Colonic mucosa (tissue), 4 donors: ENCODE measurements around the gene PDE1C. TPM values are rescaled to one million over a fixed set of nuclear protein-coding genes. Genes with fewer than 3 reads are reported as not detected.

Experiments
- DNase-seq: peaks from one replicate; pipeline ENCODE4 v3.0.0-alpha.2; 2020
- H3K27ac ChIP-seq: fragments of 200-600 bp; one replicate; pipeline ENCODE4 v1.8.0; 2021
- H3K27me3 ChIP-seq: fragments of 200-600 bp; one replicate; pipeline ENCODE4 v1.8.0; 2021
- H3K36me3 ChIP-seq: fragments of 200-600 bp; one replicate; pipeline ENCODE4 v1.8.0; 2021
- H3K4me1 ChIP-seq: fragments of 200-600 bp; one replicate; pipeline ENCODE4 v1.8.0; 2021; ENCODE audit warnings: mild to moderate bottlenecking
- H3K4me3 ChIP-seq: fragments of 200-600 bp; one replicate; pipeline ENCODE4 v1.8.0; 2021
- H3K9ac ChIP-seq, 2 donors: one replicate each; pipeline ENCODE4 v1.7.0; 2013; ENCODE audit warnings: control low read depth in 2 of 2, low read depth in 2 of 2, low read length in 2 of 2
- H3K9me3 ChIP-seq: fragments of 200-600 bp; one replicate; pipeline ENCODE4 v1.8.0; 2021
- CTCF ChIP-seq: fragments of 200-600 bp; IDR thresholded peaks from one replicate; pipeline ENCODE4 v1.8.0; 2022; ENCODE audit warnings: antibody characterized with exemption, mild to moderate bottlenecking
- intact Hi-C: fragments of 100-400 bp; cut with DNase I; formaldehyde crosslinking; loops from one replicate; pipeline ENCODE4 v1.14.1; 2022
- total RNA-seq, 2 donors: library from RNA; stranded (reverse); fragmentation: NEBNext Ultra II Directional in 1 of 2; extraction: Animal tissue kit (Norgen Biotek cat#: 25700) in 1 of 2; gene quantifications; one replicate each; pipeline ENCODE4 v1.2.1, GENCODE V29; 2021
- donor health status: healthy.
- donor health status: DM: no; HTN: no; CAD: no.
- donor health status: DM: no; HTN: no; CAD: no.

The PDE1C gene
- total RNA-seq, 2 donors from 2014 or later: 1.2 to 2.7 TPM

- no peak overlapping the region for H3K9ac ChIP-seq
- no peak for TF ChIP-seq CTCF
- no peaks in the 10 kb centered on the region for H3K36me3 ChIP-seq
- DNase-seq: no peak
- H3K27ac ChIP-seq: no peak overlapping the region
- intact Hi-C loops: no loop called here
- no peaks in the 10 kb centered on the region for H3K9me3 ChIP-seq
- H3K27me3 ChIP-seq: no peaks in the 10 kb centered on the region
- H3K4me1 ChIP-seq: no peaks in the 10 kb centered on the region
- no peak overlapping the region for H3K4me3 ChIP-seq
Observed at GRCh38 chr7:31764462-31764861, 305.7 kb downstream of the PDE1C start.

- TF ChIP-seq CTCF: no peak
- no peak for DNase-seq
- H3K9ac ChIP-seq: no peak overlapping the region
- H3K4me1 ChIP-seq: no peaks in the 10 kb centered on the region
- no peaks in the 10 kb centered on the region for H3K27me3 ChIP-seq
- no peak overlapping the region for H3K4me3 ChIP-seq
- intact Hi-C loops: no loop called here
- H3K27ac ChIP-seq: no peak overlapping the region
- no peaks in the 10 kb centered on the region for H3K36me3 ChIP-seq
- no peaks in the 10 kb centered on the region for H3K9me3 ChIP-seq
Observed at GRCh38 chr7:31763548-31763947, 306.7 kb downstream of the PDE1C start.

- TF ChIP-seq CTCF: no peak
- Histone ChIP-seq H3K27ac (no peak overlapping the region), H3K4me3 (no peak overlapping the region), H3K9me3 (no peaks in the 10 kb centered on the region), H3K4me1 (no peaks in the 10 kb centered on the region), H3K36me3 (no peaks in the 10 kb centered on the region), H3K9ac (no peak overlapping the region), H3K27me3 (no peaks in the 10 kb centered on the region)
- intact Hi-C loops: no loop called here
- no peak for DNase-seq
Observed at GRCh38 chr7:31761646-31762045, 308.6 kb downstream of the PDE1C start.

GRCh38 chr7:31758755-31759154 lies 311.5 kb downstream of the PDE1C start:
- Histone ChIP-seq H3K27me3 (no peaks in the 10 kb centered on the region), H3K4me3 (no peak overlapping the region), H3K9ac (no peak overlapping the region), H3K4me1 (no peaks in the 10 kb centered on the region), H3K36me3 (no peaks in the 10 kb centered on the region), H3K27ac (no peak overlapping the region), H3K9me3 (no peaks in the 10 kb centered on the region)
- no peak for DNase-seq
- intact Hi-C loops: no loop called here
- TF ChIP-seq CTCF: no peak

GRCh38 chr7:31751726-31752125 lies 318.5 kb downstream of the PDE1C start:
- H3K4me3 ChIP-seq: no peak overlapping the region

More at GRCh38 chr7:31751726-31752125, 318.5 kb downstream of the PDE1C start:
- Histone ChIP-seq H3K27ac (no peak overlapping the region), H3K36me3 (no peaks in the 10 kb centered on the region), H3K4me1 (no peaks in the 10 kb centered on the region), H3K27me3 (no peaks in the 10 kb centered on the region), H3K9ac (no peak overlapping the region), H3K9me3 (no peaks in the 10 kb centered on the region)
- intact Hi-C loops: no loop called here
- DNase-seq: no peak
- no peak for TF ChIP-seq CTCF
